ENCODE measurements around the gene TNRC18.

The TNRC18 gene

DNA sequence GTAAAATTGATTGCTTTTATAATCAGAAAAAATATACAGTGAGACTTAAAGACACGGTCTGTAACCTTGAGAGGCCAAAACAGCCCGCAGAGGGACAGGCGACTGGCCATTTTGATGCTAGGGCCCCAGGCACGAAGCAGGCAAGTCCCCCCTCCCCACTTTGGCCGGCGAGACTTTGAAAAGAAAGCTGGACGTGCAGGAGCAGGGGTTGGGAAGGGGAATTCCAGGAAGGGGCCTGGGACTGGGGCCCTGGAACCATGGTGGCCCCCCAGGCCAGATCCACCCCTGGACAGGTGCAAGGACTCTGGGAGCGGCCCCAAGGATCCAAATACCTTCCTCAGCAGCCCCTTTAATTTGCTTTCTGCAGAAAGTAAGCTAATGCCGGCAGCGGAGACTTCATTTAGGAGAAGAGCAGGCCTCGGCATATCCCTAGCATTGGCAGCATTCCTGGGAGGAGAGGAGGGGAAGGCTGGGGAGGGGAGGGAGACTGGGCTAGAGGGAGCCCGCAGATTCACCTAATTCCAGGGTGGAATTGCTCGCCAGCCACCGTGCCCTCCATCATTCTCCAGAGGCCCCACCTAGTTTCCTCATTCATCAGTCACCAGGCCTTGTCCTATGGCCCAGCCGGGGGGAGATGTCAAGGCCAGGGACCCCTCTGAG lies 24.9 kb upstream of the TNRC18 start:
- DNase-seq: no peak

DNA sequence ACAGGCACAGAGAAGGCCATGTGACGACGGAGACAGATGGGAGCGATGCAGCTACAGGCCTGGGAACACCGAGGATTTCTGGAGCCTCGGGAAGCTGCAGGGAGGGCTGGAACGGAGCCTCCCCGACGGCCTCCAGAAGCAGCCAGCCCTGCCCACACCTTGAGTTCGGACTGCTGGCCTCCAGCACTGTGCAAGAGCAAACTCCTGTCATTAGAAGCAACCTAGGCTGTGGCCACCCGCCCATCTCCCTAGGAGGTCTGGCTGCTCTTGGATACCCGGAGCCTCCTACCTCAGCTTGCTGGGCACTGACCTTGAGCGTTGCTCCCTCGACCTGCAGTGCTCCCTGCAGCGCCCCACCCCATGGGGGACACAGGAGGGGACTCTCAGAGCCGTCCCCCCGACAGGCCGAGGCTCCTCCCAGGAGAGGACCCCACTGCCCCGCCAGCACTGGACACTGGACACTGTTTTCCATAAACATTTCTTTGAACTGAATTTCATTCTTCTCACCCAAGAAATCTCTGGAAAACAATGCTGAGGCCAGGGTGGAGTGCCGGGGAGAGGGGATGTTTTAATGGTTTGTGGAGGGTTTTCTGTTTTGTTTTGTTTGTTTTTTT lies 22.5 kb upstream of the TNRC18 start:
- no peak for DNase-seq

DNA sequence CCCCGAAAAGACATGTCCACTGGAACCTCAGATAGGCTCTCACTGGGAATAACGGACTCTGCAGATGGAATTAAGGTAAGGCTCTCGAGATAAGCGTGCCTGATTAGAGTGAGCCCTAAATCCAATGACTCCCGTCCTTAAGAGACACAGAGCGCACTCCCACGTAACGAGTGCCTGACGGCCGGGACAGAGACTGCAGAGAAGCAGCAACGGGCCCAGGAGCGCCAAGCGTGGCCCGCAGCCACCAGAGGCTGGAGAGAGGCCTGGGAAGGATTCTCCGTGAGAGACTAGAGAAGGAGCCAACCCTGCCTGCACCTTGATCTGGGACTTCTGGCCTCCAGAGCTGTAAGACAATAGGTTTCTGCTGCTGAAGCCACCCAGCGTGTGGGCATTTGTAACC lies 20.0 kb upstream of the TNRC18 start:
- no peak for DNase-seq

DNA sequence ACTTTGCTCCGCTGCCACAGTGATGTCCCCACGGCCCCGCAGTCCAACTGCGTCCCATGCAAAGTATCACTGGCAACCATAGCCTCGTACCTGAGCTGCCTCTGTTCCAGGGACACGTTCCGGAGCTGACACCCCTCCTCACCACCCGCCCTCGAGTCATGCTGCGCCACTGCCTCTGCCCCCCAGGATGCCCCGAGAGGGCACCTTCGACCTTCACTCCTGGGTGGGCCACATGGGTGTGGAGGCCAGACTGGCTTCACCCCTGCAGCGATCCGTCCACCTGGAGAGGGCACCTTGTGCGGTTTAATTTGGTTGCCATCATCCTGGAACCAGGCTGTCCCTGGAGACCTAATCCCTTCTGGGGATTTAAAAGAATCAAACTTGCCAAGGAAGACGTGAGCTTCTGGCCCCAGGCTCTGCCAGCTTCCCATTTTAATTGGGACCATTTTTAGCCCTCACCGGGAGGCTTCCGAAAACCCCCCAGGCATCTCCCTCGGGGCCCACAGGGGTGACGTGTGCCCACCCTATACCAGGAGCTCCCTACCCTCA lies 19.2 kb upstream of the TNRC18 start:
- DNase-seq: no peak

DNA sequence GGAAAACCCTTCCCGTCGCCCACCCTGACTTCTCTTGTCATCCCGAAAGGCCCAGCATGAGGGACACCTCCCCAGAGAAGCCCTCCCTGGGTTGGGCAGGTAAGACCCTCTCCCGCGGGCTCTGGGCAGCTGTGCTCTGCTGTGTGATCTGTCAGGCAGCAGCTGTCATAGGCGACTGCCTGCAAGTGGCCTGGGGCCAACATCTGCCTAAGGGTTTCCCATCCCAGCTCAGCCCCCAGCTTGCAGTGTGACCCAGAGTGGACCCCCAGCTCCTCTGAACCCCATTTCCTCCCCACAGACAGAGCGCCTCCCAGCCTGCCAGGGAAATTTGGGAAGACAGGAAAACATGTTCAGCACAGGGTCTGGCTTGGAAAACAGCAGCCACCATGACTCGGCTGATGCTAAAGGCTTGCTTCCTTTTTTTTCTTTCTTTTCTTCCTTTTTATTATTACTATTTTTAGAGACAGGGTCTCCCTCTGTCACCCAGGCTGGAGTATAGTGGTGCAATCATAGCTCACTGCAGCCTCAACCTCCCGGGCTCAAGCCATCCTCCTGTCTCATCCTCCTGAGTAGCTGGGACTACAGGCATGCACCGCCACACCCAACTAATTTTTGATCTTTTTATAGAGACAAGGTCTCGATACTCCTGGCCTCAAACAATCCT lies 18.3 kb upstream of the TNRC18 start:
- DNase-seq: no peak

DNA sequence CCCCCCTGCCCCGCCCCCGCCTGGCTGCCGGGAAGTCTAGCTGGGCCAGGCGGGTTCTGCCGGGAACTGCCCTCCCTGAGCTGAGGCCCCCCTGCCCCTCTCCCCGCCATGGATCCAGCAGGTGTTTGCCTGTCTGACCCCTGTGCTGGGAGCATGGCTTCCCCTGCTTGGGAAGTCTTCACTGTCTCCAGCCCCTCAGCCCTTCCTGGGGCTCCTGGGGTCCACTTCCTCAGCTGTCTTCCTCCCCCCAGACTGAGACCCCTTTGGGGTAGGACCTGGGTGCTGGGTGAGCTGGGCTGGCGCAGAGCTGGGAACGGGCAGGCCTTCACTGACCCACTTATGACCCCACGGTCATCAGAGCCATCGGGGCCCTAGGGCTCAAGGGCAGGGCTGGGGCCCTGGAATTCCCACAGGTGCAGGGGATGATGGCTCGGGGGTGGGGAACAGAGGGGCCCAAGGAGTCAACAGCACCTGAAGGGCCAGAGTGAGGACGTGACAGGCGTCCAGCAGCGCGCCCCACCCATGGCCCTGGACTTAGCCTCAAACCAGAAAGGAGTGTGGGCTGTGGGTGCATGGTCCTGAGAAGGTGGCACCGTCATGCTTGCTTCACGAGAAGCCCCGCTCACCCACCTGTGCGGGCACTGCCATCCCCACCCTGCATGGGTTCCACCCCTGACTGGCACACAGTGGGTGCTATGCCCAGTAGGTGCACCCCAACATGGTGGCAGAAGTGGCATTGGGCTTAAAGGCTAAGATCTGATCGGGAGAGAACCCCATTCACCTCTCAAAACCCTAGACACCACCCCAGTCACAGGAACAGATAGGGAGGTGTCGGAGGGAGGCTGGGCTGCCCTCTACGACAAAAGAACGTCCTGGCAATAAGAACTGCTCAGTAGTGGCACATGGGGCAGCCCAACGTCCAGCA lies 16.2 kb upstream of the TNRC18 start:
- no peak for DNase-seq

DNA sequence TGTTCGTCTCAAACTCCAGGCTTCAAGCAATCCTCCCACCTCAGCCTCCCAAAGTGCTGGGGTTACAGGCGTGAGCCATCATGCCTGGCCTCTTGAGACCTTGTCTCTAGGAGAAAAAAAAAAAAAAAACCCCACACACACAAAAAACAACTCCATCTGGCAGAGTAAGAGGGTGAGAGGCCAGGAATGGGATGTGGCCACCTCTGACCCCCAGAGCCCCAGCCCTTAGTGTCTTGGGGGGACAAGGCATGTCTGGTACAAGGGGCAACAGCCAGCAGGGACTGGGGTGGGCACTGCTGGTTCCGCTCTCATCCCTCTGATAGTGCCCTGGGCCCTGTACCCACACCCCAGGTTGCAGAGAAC lies 15.6 kb upstream of the TNRC18 start:
- DNase-seq: no peak

DNA sequence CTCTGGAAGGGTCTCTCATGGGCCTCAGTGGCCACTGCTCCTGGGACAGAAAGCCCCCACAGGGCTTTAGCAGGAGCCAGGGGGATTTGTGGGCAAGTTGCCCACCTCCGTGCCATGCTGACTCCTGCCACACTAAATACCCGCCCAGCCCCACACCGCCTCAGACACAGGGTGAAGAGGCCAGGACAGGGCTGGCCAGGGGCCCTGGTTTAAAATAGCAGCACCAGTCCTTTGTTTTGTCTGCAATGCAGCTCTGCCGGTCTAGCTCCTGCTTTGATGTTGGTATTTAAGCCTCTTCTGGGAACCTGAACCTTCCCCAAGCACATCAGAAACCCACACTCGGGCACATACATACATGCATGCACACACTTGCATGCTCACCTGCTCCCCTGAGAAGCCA lies 14.4 kb upstream of the TNRC18 start:
- DNase-seq: no peak

DNA sequence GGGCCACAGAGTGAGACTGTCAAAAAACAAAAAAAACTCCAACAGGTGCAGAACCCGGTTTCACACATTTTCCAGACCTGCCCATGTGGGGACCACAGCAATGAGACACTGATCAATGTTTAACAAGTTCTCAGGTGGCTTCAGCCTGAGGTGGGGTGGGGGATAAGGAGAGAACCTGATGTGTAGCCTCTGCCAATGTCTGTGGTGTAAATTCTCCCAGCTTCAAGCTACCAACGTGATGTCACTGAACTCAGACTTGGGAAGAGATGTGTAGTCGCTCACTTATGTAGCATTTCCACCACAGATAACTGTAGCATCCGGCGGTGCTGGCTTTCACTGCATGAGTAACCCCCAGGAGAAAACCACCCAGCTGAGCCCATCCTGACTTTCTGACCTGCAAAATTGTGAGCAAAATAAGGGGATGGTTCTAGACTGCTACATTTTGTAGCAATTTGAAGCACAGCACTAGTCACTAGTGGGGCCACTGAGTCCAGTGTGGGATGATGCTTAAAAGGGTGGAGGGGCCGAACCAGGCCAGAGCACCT lies 13.8 kb upstream of the TNRC18 start:
- no peak for DNase-seq

DNA sequence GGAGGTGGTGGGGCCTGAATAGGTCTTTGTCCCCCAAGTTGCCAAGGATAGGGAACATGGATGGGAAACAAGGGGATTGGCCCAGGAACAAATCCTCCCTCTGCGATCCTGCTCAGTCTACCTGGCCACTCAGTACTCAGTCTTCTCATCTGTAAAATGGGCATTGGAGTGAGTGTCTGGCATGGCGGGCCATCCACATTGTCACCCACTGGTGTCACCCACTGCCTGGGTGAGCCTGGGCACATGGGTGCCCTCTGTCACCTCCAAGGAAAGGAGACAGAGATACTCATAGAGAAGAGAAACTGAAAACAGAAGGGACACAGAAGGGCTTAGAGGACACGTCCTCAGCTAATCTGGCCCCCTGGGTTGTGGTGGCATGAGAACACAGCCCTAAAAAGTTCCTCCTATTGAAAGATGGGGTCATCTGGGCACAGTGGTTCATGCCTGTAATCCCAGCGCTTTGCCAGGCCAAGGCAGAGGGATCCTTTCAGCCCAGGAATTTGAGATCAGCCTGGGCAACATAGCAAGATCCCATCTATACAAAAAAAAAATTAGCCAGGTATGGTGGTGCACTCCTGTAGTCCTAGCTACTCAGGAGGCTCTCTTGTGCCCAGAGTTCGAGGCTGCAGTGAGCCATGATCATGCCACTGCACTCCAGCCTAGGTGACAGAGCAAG lies 12.5 kb upstream of the TNRC18 start:
- no peak for DNase-seq

DNA sequence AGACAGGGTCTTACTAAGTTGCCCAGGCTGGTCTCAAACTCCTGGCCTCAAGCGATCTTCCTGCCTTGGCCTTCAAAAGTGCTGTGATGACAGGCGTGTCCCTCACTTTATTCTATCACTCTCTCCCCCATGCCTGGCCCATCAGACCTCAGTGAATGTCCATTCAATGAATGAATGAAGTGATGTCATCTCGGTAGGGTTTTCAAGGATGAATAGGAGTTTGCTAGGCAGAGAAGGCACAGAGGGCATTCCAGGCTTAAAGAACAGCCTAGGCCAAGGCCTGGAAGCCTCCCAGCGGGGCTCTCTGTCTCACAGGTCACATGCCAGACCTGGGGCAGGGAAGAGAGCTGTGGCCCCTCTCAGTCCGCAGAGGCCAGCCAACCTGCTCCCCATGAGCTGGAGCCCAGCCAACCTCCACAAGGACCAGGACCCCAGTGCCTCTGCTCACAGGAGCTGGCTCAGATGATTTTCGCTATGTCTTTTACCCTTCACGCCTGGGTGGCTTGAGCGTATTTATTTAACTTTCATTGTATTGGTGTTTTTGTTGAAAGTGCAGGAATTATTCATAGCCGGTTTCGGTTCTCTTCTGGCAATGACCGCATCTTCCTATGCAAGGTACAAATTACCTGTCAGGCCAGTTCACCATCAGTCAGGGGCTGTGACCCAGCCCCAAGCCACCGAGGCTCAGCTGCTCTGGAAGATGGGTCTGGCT lies 11.8 kb upstream of the TNRC18 start:
- no peak for DNase-seq

DNA sequence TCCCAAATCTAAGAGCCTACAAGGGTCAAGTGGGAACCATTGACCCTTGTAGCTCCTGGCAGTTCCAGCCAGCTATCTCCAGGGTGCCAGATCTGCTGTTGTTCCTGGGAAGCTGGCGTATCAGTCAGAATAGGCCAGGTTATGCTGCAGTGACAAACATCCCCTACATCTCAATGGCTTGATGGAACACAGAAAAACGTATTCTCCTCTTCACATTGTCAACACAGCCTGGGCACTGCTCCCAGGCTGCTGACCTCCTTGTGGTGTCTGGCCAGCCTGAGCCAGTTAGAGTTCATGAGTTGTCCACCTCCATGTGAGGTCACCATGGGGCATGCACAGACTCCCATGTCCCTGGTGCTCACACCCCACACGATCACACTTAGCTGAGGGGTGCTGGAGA lies 9.5 kb upstream of the TNRC18 start:
- no peak for DNase-seq

DNA sequence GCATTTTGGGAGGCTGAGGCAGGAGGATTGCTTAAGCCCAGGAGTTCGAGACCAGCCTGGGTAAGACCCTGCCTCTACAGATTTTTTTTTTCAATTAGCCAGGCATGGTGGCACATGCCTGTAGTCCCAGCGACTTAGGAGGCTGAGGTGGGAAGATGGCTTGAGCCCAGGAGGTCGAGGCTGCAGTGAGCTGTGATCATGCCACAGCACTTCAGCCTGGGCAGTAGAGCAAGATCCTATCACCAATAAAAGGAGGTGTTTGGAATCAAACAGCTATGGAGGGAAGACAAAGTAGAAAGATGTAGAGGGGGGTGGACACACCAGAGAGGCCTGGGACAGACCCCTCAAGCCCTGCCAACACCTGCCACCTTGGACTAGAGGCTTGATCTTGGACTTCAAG lies 9.1 kb upstream of the TNRC18 start:
- no peak for DNase-seq

DNA sequence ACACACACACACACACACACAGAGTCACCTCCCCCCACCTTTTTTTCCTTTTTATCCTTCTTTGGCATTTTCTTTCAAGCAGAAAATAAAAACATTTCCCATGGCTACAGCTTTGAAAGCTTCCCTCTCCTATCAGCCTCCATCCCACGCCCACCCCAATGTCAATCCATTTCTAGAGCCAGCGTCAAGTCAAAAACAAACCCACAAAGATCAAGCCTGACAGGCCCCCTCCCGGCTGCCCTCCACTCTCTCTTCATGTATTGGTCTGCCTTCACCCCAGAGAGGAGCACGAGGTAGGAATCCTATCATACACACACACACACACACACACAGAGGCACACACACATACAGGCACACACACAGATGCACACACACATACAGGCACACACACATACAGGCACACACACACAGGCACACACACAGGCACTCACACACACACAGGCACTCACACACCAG lies 8.0 kb upstream of the TNRC18 start:
- no peak for DNase-seq

DNA sequence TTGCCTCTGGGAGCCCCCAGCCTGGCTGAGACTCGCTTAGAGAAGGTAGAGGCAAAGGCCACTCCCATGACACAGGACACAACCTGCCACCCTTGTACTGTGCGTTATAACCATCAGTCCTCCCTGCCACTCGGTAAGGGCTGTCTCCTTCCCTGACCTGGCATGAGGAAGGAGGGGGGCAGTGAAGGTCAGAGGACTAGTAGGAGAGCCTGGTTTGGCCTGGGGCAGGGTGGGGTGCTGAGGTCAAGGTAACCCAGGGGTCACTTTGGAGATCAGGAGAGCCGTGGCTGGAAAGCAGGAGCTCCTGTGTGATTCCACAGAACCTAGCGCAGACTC lies 6.9 kb upstream of the TNRC18 start:
- DNase-seq: no peak

DNA sequence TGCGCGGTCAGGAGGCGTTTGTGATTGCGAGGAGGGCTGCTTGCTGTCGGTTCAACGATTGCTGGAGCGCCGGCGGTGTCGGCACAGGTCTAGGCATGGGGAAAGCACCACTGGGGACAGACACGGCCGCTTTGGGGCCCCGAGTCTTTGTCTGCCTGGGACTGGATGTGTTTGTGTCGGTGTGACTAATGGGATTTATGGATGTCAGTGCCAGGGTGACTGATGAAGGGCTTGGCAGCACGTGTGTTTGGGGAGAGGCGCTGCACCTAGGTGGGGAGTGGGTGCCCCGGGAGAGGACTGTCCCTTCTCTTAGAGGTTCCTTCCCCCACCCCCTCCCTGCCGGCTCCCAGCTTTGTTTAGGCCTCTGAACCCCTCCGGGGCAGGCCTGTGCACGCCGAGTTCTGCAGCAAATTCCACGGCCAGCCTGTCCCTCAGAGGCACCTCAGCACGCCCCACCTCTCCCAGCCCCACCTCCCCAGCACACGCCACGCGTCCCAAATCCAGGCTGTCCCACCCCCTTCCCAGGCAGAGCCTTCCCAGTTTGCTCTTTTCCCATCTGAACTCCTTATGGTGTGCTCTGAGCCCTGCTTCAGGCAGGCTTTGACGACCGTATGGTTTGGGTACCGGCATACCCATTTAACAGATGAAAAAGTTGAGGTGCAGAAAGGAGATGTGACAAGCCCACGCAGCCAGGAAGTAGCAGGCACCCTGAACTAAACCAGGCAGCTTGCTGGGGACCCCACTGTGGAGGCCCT lies 6.4 kb upstream of the TNRC18 start:
- no peak for DNase-seq

DNA sequence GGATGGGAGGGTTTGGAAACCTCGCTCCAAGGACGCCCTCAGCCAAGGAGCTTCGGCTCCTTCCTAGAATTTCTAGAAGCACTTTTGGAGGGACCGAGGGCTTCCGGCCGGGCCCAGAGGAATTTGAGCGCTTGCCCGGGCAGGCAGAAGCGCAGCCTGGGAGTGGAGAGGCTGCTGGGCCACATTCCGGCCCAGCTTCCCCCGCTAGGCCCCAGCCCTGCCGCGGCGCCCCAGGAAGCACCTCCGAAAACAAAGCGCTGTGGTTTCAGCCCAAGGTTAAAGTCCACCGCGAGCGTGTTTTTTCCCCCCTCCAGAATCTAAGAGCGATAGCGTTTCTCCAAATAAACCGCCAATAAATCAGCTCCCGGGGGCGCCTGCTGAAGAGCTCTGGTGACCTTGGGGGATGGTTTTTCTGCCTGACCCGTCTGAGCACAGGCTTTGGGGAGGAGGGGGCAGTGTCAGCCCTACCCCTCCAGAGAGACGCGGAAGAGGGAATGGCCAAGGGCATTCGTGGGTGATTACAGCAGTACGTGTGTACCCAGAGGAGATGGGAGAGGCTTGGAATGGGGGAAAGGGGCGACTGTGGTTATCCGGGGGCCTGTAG lies 5.7 kb upstream of the TNRC18 start:
- no peak for DNase-seq

DNA sequence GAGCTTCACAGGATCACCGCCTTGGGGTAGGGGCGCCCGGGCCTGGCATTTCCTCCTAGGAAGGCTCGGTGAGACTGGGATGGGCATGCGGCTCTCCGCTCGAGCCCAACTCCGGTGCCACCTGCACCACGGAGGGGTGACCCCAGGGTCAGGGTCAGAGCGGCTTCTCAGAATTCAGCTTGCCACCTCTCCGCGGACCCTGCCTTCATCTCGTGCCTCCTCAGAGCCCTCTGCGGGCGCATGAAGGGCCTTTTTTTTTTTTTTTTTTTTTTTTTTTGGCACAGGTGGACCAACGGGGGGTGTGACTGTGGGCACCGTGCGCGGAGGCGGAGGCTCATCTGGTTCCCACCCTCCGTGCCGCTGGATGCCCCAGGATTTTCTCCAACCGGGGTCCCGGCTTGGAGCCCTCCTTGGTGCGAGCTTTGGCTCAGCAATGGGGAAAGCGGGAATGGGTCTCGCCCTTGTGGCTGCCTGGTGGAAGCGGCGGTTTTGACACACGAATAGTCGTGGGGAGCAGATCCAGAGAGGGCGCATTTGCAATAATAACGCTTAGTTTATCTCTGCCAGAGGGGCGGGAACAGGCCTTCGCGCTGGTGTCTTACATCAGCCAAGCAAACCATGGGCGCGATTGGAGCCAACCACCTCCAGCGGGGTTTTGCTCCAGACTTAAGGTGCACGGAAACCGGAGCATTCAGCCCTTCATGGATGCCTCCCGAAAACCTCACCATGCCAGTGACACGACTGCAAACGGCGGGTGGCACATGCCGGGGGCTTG lies 5.0 kb upstream of the TNRC18 start:
- DNase-seq: no peak

DNA sequence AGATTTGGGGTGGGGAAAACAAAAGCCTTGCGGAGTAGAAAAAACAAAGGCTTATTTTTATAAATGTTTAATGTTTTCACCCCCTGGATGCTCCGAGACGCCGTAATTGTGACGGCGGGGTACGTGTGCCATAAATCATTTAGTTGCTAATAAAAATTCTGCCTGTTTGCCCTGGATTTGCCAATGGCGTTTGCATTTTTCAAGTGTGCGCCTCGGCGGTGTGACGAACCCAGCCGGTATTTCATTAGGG lies 2.5 kb upstream of the TNRC18 start:
- no peak for DNase-seq
